ENCODE results near the gene LIN54.
"Not testable (repeated sequence)": the region's sequence is repeated elsewhere in the genome, so short reads cannot be mapped to it uniquely, and the experiment has no call there.

Gene LIN54

GRCh38 chr4:83011689-83012199, 1.1 kb upstream of the LIN54 start:
- H3K4me3 ChIP-seq (ENCODE audit: control insufficient read depth, low read depth, low read length): peak overlapping the region; percentile 80
- peak; percentile 24 for DNase-seq (ENCODE audit: low read depth)
- TF ChIP-seq CTCF (conservative IDR thresholded peaks at IDR 0.05; ENCODE audit: control insufficient read depth, insufficient read depth, low read depth, low read length): no peak

GRCh38 chr4:83010111-83010521, 507 bp downstream of the LIN54 start:
- H3K4me3 ChIP-seq (ENCODE audit: control insufficient read depth, low read depth, low read length): peak overlapping the region; percentile 80
- no peak for TF ChIP-seq CTCF (conservative IDR thresholded peaks at IDR 0.05; ENCODE audit: control insufficient read depth, insufficient read depth, low read depth, low read length)
- DNase-seq (ENCODE audit: low read depth): peak; percentile 53

- peak; percentile 25 for DNase-seq (ENCODE audit: low read depth)
- TF ChIP-seq CTCF (conservative IDR thresholded peaks at IDR 0.05; ENCODE audit: control insufficient read depth, insufficient read depth, low read depth, low read length): no peak
- H3K4me3 ChIP-seq (ENCODE audit: control insufficient read depth, low read depth, low read length): peak overlapping the region; percentile 80
These were observed 1.1 kb downstream of the LIN54 start for GRCh38 chr4:83009529-83009928.

- DNase-seq (ENCODE audit: low read depth); H3K4me3 ChIP-seq (ENCODE audit: control insufficient read depth, low read depth, low read length): not testable (repeated sequence)
These were observed 7.4 kb downstream of the LIN54 start for GRCh38 chr4:83003044-83003791.

- H3K4me3 ChIP-seq (ENCODE audit: control insufficient read depth, low read depth, low read length): no peak overlapping the region
- no peak for TF ChIP-seq CTCF (conservative IDR thresholded peaks at IDR 0.05; ENCODE audit: control insufficient read depth, insufficient read depth, low read depth, low read length)
- DNase-seq (ENCODE audit: low read depth): no peak
These were observed 8.3 kb downstream of the LIN54 start for GRCh38 chr4:83002329-83002728.

- no peak for DNase-seq (ENCODE audit: low read depth)
- no peak overlapping the region for H3K4me3 ChIP-seq (ENCODE audit: control insufficient read depth, low read depth, low read length)
- no peak for TF ChIP-seq CTCF (conservative IDR thresholded peaks at IDR 0.05; ENCODE audit: control insufficient read depth, insufficient read depth, low read depth, low read length)
These were observed 11.7 kb downstream of the LIN54 start for GRCh38 chr4:82998898-82999297.

GRCh38 chr4:82994834-82995233, 15.8 kb downstream of the LIN54 start:
- no peak overlapping the region for H3K4me3 ChIP-seq (ENCODE audit: control insufficient read depth, low read depth, low read length)
- TF ChIP-seq CTCF (conservative IDR thresholded peaks at IDR 0.05; ENCODE audit: control insufficient read depth, insufficient read depth, low read depth, low read length): no peak
- no peak for DNase-seq (ENCODE audit: low read depth)

Measured in fibroblast of mammary gland (primary cell).